NB4 (cell line): ENCODE measurements around the gene BTNL8.

Experiments
- DNase-seq: peaks from one replicate; pipeline ENCODE4 v3.0.0; 2010; ENCODE audit warnings: low read depth
- H3K4me3 ChIP-seq: one replicate; pipeline ENCODE4 v1.5.1; 2011; ENCODE audit warnings: mild to moderate bottlenecking, low read depth, low read length, moderate library complexity
- CTCF ChIP-seq: IDR thresholded peaks from one replicate; pipeline ENCODE4 v1.5.1; 2012; ENCODE audit warnings: low read depth, low read length
- MAX ChIP-seq: IDR thresholded peaks from 2 replicates; pipeline ENCODE4 v1.6.1; 2011; ENCODE audit warnings: low read depth, low read length
- MYC ChIP-seq: IDR thresholded peaks from 2 replicates; pipeline ENCODE4 v1.6.1; 2011; ENCODE audit warnings: low read depth, low read length
- POLR2A ChIP-seq: IDR thresholded peaks from 2 replicates; pipeline ENCODE4 v1.6.1; 2011; ENCODE audit warnings: mild to moderate bottlenecking; ENCODE audit not compliant: insufficient read length; ENCODE audit errors: extremely low read depth

BTNL8 gene

GRCh38 chr5:180898621-180899246 lies at the start of gene BTNL8:
TSS of gene BTNL8 (plus strand) at chr5:180899159. CDS start at chr5:180899311, 152 bp downstream.
- no peak for DNase-seq
- no peak within 1 kb of the TSS for H3K4me3 ChIP-seq
- TF ChIP-seq MYC: no peak
- TF ChIP-seq CTCF: no peak
- no peak for TF ChIP-seq MAX
- no peak for TF ChIP-seq POLR2A

- TF ChIP-seq CTCF (no peak), POLR2A (no peak), MAX (no peak), MYC (no peak)
- H3K4me3 ChIP-seq: no peak overlapping the region
- no peak for DNase-seq
Measured at GRCh38 chr5:180849827-180850226, 49.1 kb upstream of the BTNL8 start.

GRCh38 chr5:180850434-180851078 lies 48.4 kb upstream of the BTNL8 start:
- no peak overlapping the region for H3K4me3 ChIP-seq
- DNase-seq: no peak
- TF ChIP-seq MYC: no peak
- TF ChIP-seq CTCF: no peak
- TF ChIP-seq MAX: no peak
- TF ChIP-seq POLR2A: no peak

- no peak for TF ChIP-seq MAX
- TF ChIP-seq POLR2A: no peak
- no peak for TF ChIP-seq MYC
- no peak overlapping the region for H3K4me3 ChIP-seq
Measured at GRCh38 chr5:180852495-180852894, 46.5 kb upstream of the BTNL8 start.

GRCh38 chr5:180853121-180853847 lies 45.7 kb upstream of the BTNL8 start:
- no peak for DNase-seq
- no peak for TF ChIP-seq MAX
- no peak for TF ChIP-seq POLR2A
- no peak for TF ChIP-seq MYC
- TF ChIP-seq CTCF: no peak
- no peak overlapping the region for H3K4me3 ChIP-seq

More at GRCh38 chr5:180852495-180852894, 46.5 kb upstream of the BTNL8 start:
- no peak for DNase-seq

GRCh38 chr5:180853848-180854176 lies 45.1 kb upstream of the BTNL8 start:
- no peak for TF ChIP-seq MAX
- TF ChIP-seq CTCF: no peak
- no peak for TF ChIP-seq MYC
- no peak for TF ChIP-seq POLR2A
- H3K4me3 ChIP-seq: no peak overlapping the region

More at GRCh38 chr5:180853848-180854176, 45.1 kb upstream of the BTNL8 start:
- DNase-seq: no peak
